ENCODE data around the gene UBC. TPM values are rescaled to one million over a fixed set of nuclear protein-coding genes. Genes with fewer than 3 reads are reported as not detected.
"Not testable (repeated sequence)": the region's sequence is repeated elsewhere in the genome, so short reads cannot be mapped to it uniquely, and the experiment has no call there.

UBC gene
- total and polyA plus RNA-seq, 2 of the 4 experiments (the other 2 are of a cell fraction) = 2,042 to 4,320 TPM

GRCh38 chr12:124888260-124888659 lies 26.2 kb downstream of the UBC start:
- Histone ChIP-seq H4K20me1 (ENCODE audit: insufficient read depth, low read length) (no peaks in the 10 kb centered on the region), H3K14ac (replicated peaks; ENCODE audit: low read depth, low read length) (no peak overlapping the region), H4K8ac (ENCODE audit: low read depth in 2 of 2, low read length in 2 of 2) (no peak overlapping the region), H2AFZ (replicated peaks; ENCODE audit: low read length, poor library complexity) (no peak overlapping the region), H2BK20ac (ENCODE audit: low read depth, low read length) (no peak overlapping the region), H3K9ac (ENCODE audit: low read depth, low read length) (no peak overlapping the region), H3K18ac (ENCODE audit: low read depth, low read length) (no peak overlapping the region), H3K27me3 (ENCODE audit: control insufficient read depth, insufficient read depth, low read length) (no peaks in the 10 kb centered on the region; the same call in 1 of the 2 replicates), H3K79me1 (ENCODE audit: low read depth in 1 of 2, low read length in 2 of 2) (no peaks in the 10 kb centered on the region), H3K56ac (ENCODE audit: extremely low read depth, insufficient read depth, low read length) (no peak overlapping the region), H3K23ac (ENCODE audit: low read depth, low read length) (no peak overlapping the region), H4K91ac (ENCODE audit: insufficient read depth, low read depth, low read length) (no peak overlapping the region), H2AK5ac (ENCODE audit: low read depth, low read length) (no peak overlapping the region), H3K4me2 (ENCODE audit: low read depth, low read length) (no peak overlapping the region), H2BK120ac (ENCODE audit: low read depth, low read length) (no peak overlapping the region), H3K4me3 (ENCODE audit: insufficient read depth, low read depth, low read length) (no peak overlapping the region), H3K9me1 (ENCODE audit: insufficient read depth, low read length) (no peaks in the 10 kb centered on the region), H3K4ac (ENCODE audit: low read depth, low read length) (no peak overlapping the region), H3K4me1 (ENCODE audit: control insufficient read depth, insufficient read depth, low read length) (no peaks in the 10 kb centered on the region), H4K5ac (ENCODE audit: low read depth, low read length) (no peak overlapping the region), H3K36me3 (ENCODE audit: control insufficient read depth, insufficient read depth, low read length) (no peaks in the 10 kb centered on the region), H3K9me3 (ENCODE audit: control insufficient read depth, insufficient read depth, low read length) (0 out of 2 replicates have a peak, but pooled peaks cover 3% of the 10 kb centered on the region), H2BK15ac (ENCODE audit: low read depth, low read length) (no peak overlapping the region), H3K27ac (ENCODE audit: insufficient read depth, low read length) (no peak overlapping the region), H2AK9ac (replicated peaks; ENCODE audit: low read depth, low read length, poor library complexity) (no peak overlapping the region), H2BK5ac (ENCODE audit: low read depth, low read length, poor library complexity, severe bottlenecking) (no peak overlapping the region)
- dilution Hi-C loops (cut with HindIII; ENCODE audit: low sequenced_read_pairs, unreplicated experiment) (no loop called here), intact Hi-C loops (cut with micrococcal nuclease) (no loop called here), in situ Hi-C loops (cut with MboI; ENCODE audit: low sequenced_read_pairs) (no loop called here)
- ChIA-PET POLR2A (ENCODE audit: unreplicated experiment) (no interaction called here), CTCF (interaction anchor here (0.7 to 1.0 kb wide), 2 partner anchors 8 to 536 kb away, joined by 3 read pairs; no protein-coding TSS in a partner anchor)
- TF ChIP-seq SMC3 (IDR thresholded peaks at IDR 0.05; ENCODE audit: low read depth, low read length) (no peak), MAZ (IDR thresholded peaks at IDR 0.05; ENCODE audit: borderline replicate concordance, low read depth, low read length) (no peak), POLR2A (IDR thresholded peaks at IDR 0.05; ENCODE audit: low read depth, low read length) (no peak), MXI1 (IDR thresholded peaks at IDR 0.05; ENCODE audit: borderline replicate concordance, low read depth, low read length) (no peak), CEBPB (IDR thresholded peaks at IDR 0.05; ENCODE audit: low read depth, low read length) (no peak), NFE2L2 (IDR thresholded peaks at IDR 0.05; ENCODE audit: low read depth, low read length) (no peak)
- TF ChIP-seq, protein P1, sequence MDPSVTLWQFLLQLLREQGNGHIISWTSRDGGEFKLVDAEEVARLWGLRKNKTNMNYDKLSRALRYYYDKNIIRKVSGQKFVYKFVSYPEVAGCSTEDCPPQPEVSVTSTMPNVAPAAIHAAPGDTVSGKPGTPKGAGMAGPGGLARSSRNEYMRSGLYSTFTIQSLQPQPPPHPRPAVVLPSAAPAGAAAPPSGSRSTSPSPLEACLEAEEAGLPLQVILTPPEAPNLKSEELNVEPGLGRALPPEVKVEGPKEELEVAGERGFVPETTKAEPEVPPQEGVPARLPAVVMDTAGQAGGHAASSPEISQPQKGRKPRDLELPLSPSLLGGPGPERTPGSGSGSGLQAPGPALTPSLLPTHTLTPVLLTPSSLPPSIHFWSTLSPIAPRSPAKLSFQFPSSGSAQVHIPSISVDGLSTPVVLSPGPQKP (IDR thresholded peaks at IDR 0.05; ENCODE audit: borderline replicate concordance, low read depth, low read length) = no peak
- WGBS, 2 experiments (ENCODE audit: extremely low coverage in 2 of 2, insufficient read length in 1 of 2) = no CpG with 5 or more reads among the region's 2 CpGs
- ATAC-seq (ENCODE audit: low read depth) = no peak
- DNase-seq = no peak
- no TSS peak for BruUV-seq (replicated peaks)

- H3K14ac ChIP-seq (replicated peaks; ENCODE audit: low read depth, low read length); DNase-seq; H3K4ac ChIP-seq (ENCODE audit: low read depth, low read length); POLR2A ChIA-PET (ENCODE audit: unreplicated experiment); H3K9me1 ChIP-seq (ENCODE audit: insufficient read depth, low read length); intact Hi-C loops (cut with micrococcal nuclease); H2BK20ac ChIP-seq (ENCODE audit: low read depth, low read length); H2BK5ac ChIP-seq (ENCODE audit: low read depth, low read length, poor library complexity, severe bottlenecking); H3K4me2 ChIP-seq (ENCODE audit: low read depth, low read length); H4K91ac ChIP-seq (ENCODE audit: insufficient read depth, low read depth, low read length); H4K8ac ChIP-seq (ENCODE audit: low read depth in 2 of 2, low read length in 2 of 2); in situ Hi-C loops (cut with MboI; ENCODE audit: low sequenced_read_pairs); H3K56ac ChIP-seq (ENCODE audit: extremely low read depth, insufficient read depth, low read length); H3K9ac ChIP-seq (ENCODE audit: low read depth, low read length); dilution Hi-C loops (cut with HindIII; ENCODE audit: low sequenced_read_pairs, unreplicated experiment); H4K5ac ChIP-seq (ENCODE audit: low read depth, low read length); H3K4me1 ChIP-seq (ENCODE audit: control insufficient read depth, insufficient read depth, low read length); H3K79me1 ChIP-seq (ENCODE audit: low read depth in 1 of 2, low read length in 2 of 2); H3K9me3 ChIP-seq (ENCODE audit: control insufficient read depth, insufficient read depth, low read length); H3K23ac ChIP-seq (ENCODE audit: low read depth, low read length); H2BK15ac ChIP-seq (ENCODE audit: low read depth, low read length); H3K27ac ChIP-seq (ENCODE audit: insufficient read depth, low read length); H3K4me3 ChIP-seq (ENCODE audit: insufficient read depth, low read depth, low read length); H3K27me3 ChIP-seq (ENCODE audit: control insufficient read depth, insufficient read depth, low read length); H3K36me3 ChIP-seq (ENCODE audit: control insufficient read depth, insufficient read depth, low read length); H2AK5ac ChIP-seq (ENCODE audit: low read depth, low read length); H3K18ac ChIP-seq (ENCODE audit: low read depth, low read length); H2AFZ ChIP-seq (replicated peaks; ENCODE audit: low read length, poor library complexity); H4K20me1 ChIP-seq (ENCODE audit: insufficient read depth, low read length); H2BK120ac ChIP-seq (ENCODE audit: low read depth, low read length); H2AK9ac ChIP-seq (replicated peaks; ENCODE audit: low read depth, low read length, poor library complexity); BruUV-seq (replicated peaks); ATAC-seq (ENCODE audit: low read depth): not testable (repeated sequence)
- WGBS, 2 experiments (ENCODE audit: extremely low coverage in 2 of 2, insufficient read length in 1 of 2) = 86% methylated on average over 8 of the region's 9 CpGs; no CpG with 5 or more reads in 1 of the 2 experiments
- CTCF ChIA-PET = interaction anchor here (0.7 kb wide), 1 partner anchor 535 kb away, joined by 3 read pairs; no protein-coding TSS in a partner anchor
These were observed 26.7 kb downstream of the UBC start for GRCh38 chr12:124887766-124888165.
